ENCODE measurements around the gene MYL11.

GRCh38 chr16:30358990-30359870, 15.4 kb upstream of the MYL11 start:
- TF ChIP-seq CTCF (conservative IDR thresholded peaks at IDR 0.05 in 1 of 2, IDR thresholded peaks at IDR 0.05 in 1 of 2; ENCODE audit: extremely low read depth in 1 of 2, insufficient read depth in 1 of 2, low read depth in 1 of 2, low read length in 2 of 2): no peak
- no peak for TF ChIP-seq EZH2 (IDR thresholded peaks at IDR 0.05; ENCODE audit: borderline replicate concordance, low read length)
